GM12874 (cell line): ENCODE results near the gene ATAD5.

Experiments
- CTCF ChIP-seq: IDR thresholded peaks from 2 replicates; pipeline ENCODE4 v1.5.1; 2011; ENCODE audit warnings: low read depth, mild to moderate bottlenecking, control low read depth, low read length, moderate library complexity; ENCODE audit not compliant: insufficient read depth

Gene ATAD5

DNA sequence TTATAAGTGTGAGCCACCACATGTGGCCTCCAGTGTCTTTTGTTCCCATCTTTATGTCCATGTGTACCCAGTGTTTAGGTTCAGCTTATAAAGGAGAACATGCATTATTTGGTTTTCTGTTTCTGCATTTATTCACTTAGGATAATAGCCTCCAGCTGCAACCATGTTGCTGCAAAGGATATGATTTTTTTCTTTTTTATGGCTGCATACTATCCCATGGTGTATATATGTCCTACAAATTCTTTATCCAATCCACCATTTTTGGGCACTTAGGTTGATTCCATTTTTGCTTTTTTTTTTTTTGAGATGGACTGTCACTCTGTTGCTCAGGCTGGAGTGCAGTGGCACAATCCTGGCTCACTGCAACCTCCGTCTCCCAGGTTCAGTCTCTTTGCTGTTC, 32.9 kb downstream of the ATAD5 start:
- TF ChIP-seq CTCF, result no peak

DNA sequence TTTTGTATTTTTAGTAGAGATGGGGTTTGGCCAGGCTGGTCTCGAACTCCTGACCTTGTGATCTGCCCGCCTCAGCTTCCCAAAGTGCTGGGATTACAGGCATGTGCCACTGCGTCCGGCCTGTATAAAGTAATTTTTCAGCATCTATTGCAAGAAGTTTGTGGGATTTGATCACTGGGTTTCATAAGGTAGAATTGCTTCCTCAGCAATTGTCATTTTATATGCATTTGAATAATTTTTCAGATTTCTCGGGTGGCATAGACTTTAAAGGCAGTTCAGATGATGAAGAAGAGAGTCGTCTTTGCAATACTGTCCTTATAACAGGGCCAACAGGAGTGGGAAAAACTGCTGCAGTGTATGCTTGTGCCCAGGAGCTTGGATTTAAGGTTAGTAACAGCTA, 37.2 kb downstream of the ATAD5 start:
- no peak for TF ChIP-seq CTCF

- TF ChIP-seq CTCF, result no peak
These were observed 54.4 kb downstream of the ATAD5 start for GRCh38 chr17:30886187-30886586.

DNA sequence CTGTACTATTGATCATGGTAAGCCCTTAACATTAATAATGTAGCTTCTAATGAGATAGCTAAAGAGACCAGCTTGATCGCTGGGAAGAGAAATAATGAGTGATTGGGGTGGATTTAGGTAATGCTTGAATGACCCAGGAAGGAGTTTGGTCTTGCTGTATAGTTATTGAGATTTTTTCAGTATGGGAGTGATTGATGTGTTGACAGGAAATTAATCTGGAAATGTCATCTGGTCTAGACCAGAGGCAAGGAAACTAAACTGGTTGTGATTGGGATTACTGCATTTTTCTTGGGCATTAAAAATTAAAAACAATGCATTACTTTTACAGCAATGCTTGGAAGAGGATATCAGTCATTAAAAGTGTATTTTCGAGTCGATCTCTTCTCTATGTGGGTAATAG, 62.5 kb downstream of the ATAD5 start:
- TF ChIP-seq CTCF, result no peak

DNA sequence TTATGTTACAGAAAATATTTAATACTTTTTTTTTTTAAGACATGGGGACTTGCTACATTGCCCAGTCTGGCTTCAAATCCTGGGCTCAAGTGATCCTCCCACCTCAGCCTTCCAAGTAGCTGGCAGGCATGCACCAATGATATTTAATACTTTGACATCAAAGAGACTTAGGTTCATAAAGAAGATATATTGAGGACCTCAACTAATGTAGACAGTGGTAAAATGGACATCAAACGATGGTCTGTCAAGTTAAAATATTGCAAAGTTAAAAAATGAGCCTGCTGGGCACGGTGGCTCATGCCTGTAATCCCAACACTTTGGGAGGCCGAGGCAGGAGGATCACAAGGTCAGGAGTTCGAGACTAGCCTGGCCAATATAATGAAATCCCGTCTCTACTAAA, 65.5 kb downstream of the ATAD5 start:
- TF ChIP-seq CTCF, result no peak

DNA sequence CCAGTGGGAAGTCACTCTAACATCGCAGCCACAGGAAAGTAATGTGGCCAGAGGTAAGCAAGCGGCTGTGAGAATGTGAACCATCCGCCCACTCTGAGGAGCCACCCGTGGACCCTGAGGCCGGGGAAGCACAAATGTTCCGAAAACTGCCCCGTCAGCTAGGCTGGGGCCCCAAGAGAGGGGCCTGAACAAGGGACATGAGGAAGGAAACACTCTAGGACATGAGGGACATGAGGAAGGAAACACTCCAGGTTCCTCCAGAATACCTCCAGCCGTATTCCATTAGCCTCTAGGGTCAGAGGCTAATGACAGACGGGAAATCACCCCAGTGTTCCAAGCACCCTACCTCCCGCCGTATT, 74.0 kb downstream of the ATAD5 start:
- no peak for TF ChIP-seq CTCF

- no peak for TF ChIP-seq CTCF
These were observed 74.5 kb downstream of the ATAD5 start, which contains the start of gene TEFM for GRCh38 chr17:30906101-30906911. Gene TEFM, minus strand, starts transcription at chr17:30906238. Its CDS starts 40 bp downstream, at chr17:30906198.
